WTC11 (cell line): ENCODE data around the gene ZDHHC1.

ENCODE experiments used
- CREB1 ChIP-seq: sonication (generic); formaldehyde crosslinking; IDR thresholded peaks from 2 replicates; pipeline ENCODE4 v1.8.0; 2023; ENCODE audit warnings: mild to moderate bottlenecking, missing genetic modification reagents
- FOXK1 ChIP-seq: sonication (generic); formaldehyde crosslinking; IDR thresholded peaks from 2 replicates; pipeline ENCODE4 v1.8.0; 2022; ENCODE audit warnings: mild to moderate bottlenecking, moderate library complexity, missing genetic modification reagents
- FOXP1 ChIP-seq: sonication (generic); formaldehyde crosslinking; IDR thresholded peaks from 2 replicates; pipeline ENCODE4 v1.8.0; 2022; ENCODE audit warnings: missing genetic modification reagents, mild to moderate bottlenecking, moderate library complexity, borderline replicate concordance
- JUN ChIP-seq: sonication (generic); formaldehyde crosslinking; IDR thresholded peaks from 2 replicates; pipeline ENCODE4 v1.8.0; 2023; ENCODE audit warnings: mild to moderate bottlenecking, missing genetic modification reagents
- TCF7 ChIP-seq: sonication (generic); formaldehyde crosslinking; IDR thresholded peaks from 2 replicates; pipeline ENCODE4 v1.8.0; 2022; ENCODE audit warnings: mild to moderate bottlenecking, low read depth, missing genetic modification reagents, moderate library complexity
- ZNF121 ChIP-seq: sonication (generic); formaldehyde crosslinking; IDR thresholded peaks from 2 replicates; pipeline ENCODE4 v1.8.0; 2023; ENCODE audit warnings: missing genetic modification reagents
- ZNF416 ChIP-seq: fragments of 250-450 bp; sonication (Bioruptor Pico); IDR thresholded peaks from 2 replicates; pipeline ENCODE4 v1.9.0; 2021; ENCODE audit warnings: mild to moderate bottlenecking, inconsistent platforms
- TF ChIP-seq, protein P1 (sequence below): fragments of 200-600 bp; IDR thresholded peaks from 2 replicates; pipeline ENCODE4 v1.8.0; 2022; ENCODE audit warnings: antibody characterized with exemption
- TF ChIP-seq, protein P2 (sequence below): sonication (generic); formaldehyde crosslinking; IDR thresholded peaks from 2 replicates; pipeline ENCODE4 v1.8.1; 2022; ENCODE audit warnings: missing genetic modification reagents, borderline replicate concordance

DNA sequence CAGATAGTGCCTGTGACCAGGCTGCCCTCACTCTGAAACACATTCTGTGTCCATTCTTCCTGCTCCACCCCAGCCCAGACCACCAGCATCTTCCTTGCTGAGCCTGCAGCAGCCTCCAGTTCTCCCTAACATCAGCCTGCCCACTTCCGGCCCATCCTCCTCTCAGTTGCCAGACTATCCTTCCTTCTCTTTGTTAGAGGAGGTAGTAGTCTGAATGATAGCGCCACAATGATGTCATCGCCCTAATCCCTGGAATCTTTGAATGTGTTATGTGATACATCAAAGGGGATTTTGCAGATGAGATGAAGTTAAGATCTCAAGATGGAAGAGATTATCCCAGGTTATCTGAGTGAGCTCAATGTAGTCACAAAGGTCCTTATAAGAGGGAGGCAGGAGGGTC, 3.2 kb upstream of the ZDHHC1 start:
- TF ChIP-seq, protein P1, sequence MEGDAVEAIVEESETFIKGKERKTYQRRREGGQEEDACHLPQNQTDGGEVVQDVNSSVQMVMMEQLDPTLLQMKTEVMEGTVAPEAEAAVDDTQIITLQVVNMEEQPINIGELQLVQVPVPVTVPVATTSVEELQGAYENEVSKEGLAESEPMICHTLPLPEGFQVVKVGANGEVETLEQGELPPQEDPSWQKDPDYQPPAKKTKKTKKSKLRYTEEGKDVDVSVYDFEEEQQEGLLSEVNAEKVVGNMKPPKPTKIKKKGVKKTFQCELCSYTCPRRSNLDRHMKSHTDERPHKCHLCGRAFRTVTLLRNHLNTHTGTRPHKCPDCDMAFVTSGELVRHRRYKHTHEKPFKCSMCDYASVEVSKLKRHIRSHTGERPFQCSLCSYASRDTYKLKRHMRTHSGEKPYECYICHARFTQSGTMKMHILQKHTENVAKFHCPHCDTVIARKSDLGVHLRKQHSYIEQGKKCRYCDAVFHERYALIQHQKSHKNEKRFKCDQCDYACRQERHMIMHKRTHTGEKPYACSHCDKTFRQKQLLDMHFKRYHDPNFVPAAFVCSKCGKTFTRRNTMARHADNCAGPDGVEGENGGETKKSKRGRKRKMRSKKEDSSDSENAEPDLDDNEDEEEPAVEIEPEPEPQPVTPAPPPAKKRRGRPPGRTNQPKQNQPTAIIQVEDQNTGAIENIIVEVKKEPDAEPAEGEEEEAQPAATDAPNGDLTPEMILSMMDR, result no peak
- TF ChIP-seq CREB1 (CRISPR knock-in tag) (no peak), JUN (CRISPR knock-in tag) (no peak), FOXK1 (CRISPR knock-in tag) (no peak), FOXP1 (no peak), ZNF416 (CRISPR knock-in tag) (no peak), ZNF121 (CRISPR knock-in tag) (no peak), TCF7 (no peak)
- TF ChIP-seq, protein P2, sequence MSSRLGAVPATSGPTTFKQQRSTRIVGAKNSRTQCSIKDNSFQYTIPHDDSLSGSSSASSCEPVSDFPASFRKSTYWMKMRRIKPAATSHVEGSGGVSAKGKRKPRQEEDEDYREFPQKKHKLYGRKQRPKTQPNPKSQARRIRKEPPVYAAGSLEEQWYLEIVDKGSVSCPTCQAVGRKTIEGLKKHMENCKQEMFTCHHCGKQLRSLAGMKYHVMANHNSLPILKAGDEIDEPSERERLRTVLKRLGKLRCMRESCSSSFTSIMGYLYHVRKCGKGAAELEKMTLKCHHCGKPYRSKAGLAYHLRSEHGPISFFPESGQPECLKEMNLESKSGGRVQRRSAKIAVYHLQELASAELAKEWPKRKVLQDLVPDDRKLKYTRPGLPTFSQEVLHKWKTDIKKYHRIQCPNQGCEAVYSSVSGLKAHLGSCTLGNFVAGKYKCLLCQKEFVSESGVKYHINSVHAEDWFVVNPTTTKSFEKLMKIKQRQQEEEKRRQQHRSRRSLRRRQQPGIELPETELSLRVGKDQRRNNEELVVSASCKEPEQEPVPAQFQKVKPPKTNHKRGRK (CRISPR knock-in tag), result no peak
